HG03025 (cell line): ENCODE measurements around the gene NEK3.
"Not testable (repeated sequence)": the region's sequence is repeated elsewhere in the genome, so short reads cannot be mapped to it uniquely, and the experiment has no call there.

Experiments used
- ATAC-seq: cut with Tn5 transposase; IDR thresholded peaks from one replicate; pipeline ENCODE4 v1.9.1; 2021; ENCODE audit warnings: mild to moderate bottlenecking, moderate library complexity; ENCODE audit not compliant: unreplicated experiment, low FRiP score

NEK3 gene

GRCh38 chr13:52159159-52159982 is at the start of gene NEK3:
Gene NEK3 (minus strand): TSS chr13:52159597. CDS start chr13:52156191, 3,406 bp downstream.
- ATAC-seq = peak; percentile 88

GRCh38 chr13:52208384-52208783 is 49.0 kb upstream of the NEK3 start:
- ATAC-seq = not testable (repeated sequence)

- not testable (repeated sequence) for ATAC-seq
These were observed 48.5 kb upstream of the NEK3 start for GRCh38 chr13:52207896-52208295.

GRCh38 chr13:52207337-52207736 is 47.9 kb upstream of the NEK3 start:
- not testable (repeated sequence) for ATAC-seq

- not testable (repeated sequence) for ATAC-seq
These were observed 45.1 kb upstream of the NEK3 start for GRCh38 chr13:52204546-52204945.

GRCh38 chr13:52203864-52204263 is 44.5 kb upstream of the NEK3 start:
- not testable (repeated sequence) for ATAC-seq

GRCh38 chr13:52202506-52202905 is 43.1 kb upstream of the NEK3 start:
- ATAC-seq = not testable (repeated sequence)

- not testable (repeated sequence) for ATAC-seq
These were observed 42.2 kb upstream of the NEK3 start for GRCh38 chr13:52201439-52202193.

GRCh38 chr13:52195401-52195837 is 36.0 kb upstream of the NEK3 start:
- ATAC-seq = peak; percentile 49

- ATAC-seq = peak; percentile 82
These were observed 34.9 kb upstream of the NEK3 start for GRCh38 chr13:52194184-52194868.

GRCh38 chr13:52193587-52194183 is 34.3 kb upstream of the NEK3 start:
- not testable (repeated sequence) for ATAC-seq

GRCh38 chr13:52187424-52188187 is 28.2 kb upstream of the NEK3 start:
- not testable (repeated sequence) for ATAC-seq

GRCh38 chr13:52187029-52187423 is 27.6 kb upstream of the NEK3 start:
- ATAC-seq = no peak

- ATAC-seq = not testable (repeated sequence)
These were observed 22.0 kb upstream of the NEK3 start for GRCh38 chr13:52181316-52181954.

- no peak for ATAC-seq
These were observed 20.5 kb upstream of the NEK3 start for GRCh38 chr13:52179925-52180324.

GRCh38 chr13:52177276-52177675 is 17.9 kb upstream of the NEK3 start:
- no peak for ATAC-seq

GRCh38 chr13:52173970-52174369 is 14.6 kb upstream of the NEK3 start:
- not testable (repeated sequence) for ATAC-seq

- ATAC-seq = no peak
These were observed 14.0 kb upstream of the NEK3 start for GRCh38 chr13:52173373-52173772.

- ATAC-seq = not testable (repeated sequence)
These were observed 12.3 kb upstream of the NEK3 start for GRCh38 chr13:52171686-52172085.
